ENCODE results near the gene CCDC142.
"Not testable (repeated sequence)": the region's sequence is repeated elsewhere in the genome, so short reads cannot be mapped to it uniquely, and the experiment has no call there.

Gene CCDC142

GRCh38 chr2:74472086-74472944 is 10.5 kb downstream of the CCDC142 start, which contains the start of gene MRPL53:
MRPL53 (minus strand) TSS chr2:74472680; CDS start chr2:74472660, 20 bp downstream.
- H3K4me1 ChIP-seq: peaks cover 0 to 25% (median 13%) of the 10 kb centered on the region in 4 donors
- H3K36me3 ChIP-seq: peaks cover 13 to 32% (median 15%) of the 10 kb centered on the region in 3 donors
- DNase-seq: peak; percentile 94 to 95
- TF ChIP-seq CTCF (IDR thresholded peaks at IDR 0.05): peak in 1 of 2 experiments; percentile 2
- peak within 1 kb of the TSS; percentile 61 to 69 for H3K4me3 ChIP-seq
- H3K9me3 ChIP-seq: no peaks in the 10 kb centered on the region
- no peaks in the 10 kb centered on the region for H3K27me3 ChIP-seq
- intact Hi-C loops (cut with DNase I; ENCODE audit: low total_unique reads): no loop called here
- peak within 1 kb of the TSS; percentile 78 to 85 for H3K27ac ChIP-seq

- TF ChIP-seq CTCF (IDR thresholded peaks at IDR 0.05): no peak
- DNase-seq: no peak
- intact Hi-C loops (cut with DNase I; ENCODE audit: low total_unique reads): no loop called here
Measured at GRCh38 chr2:74471332-74472065, 11.3 kb downstream of the CCDC142 start.

GRCh38 chr2:74470742-74471141 is 12.1 kb downstream of the CCDC142 start:
- Histone ChIP-seq H3K4me1 (peaks cover 0 to 32% (median 20%) of the 10 kb centered on the region in 4 donors), H3K36me3 (peaks cover 13 to 22% (median 15%) of the 10 kb centered on the region in 3 donors)
- H3K9me3 ChIP-seq; intact Hi-C loops (cut with DNase I; ENCODE audit: low total_unique reads); H3K27ac ChIP-seq; DNase-seq; H3K27me3 ChIP-seq; H3K4me3 ChIP-seq: not testable (repeated sequence)

More at GRCh38 chr2:74471332-74472065, 11.3 kb downstream of the CCDC142 start:
- peaks cover 13 to 29% (median 15%) of the 10 kb centered on the region in 3 donors for H3K36me3 ChIP-seq
- no peaks in the 10 kb centered on the region for H3K27me3 ChIP-seq
- H3K27ac ChIP-seq: peak overlapping the region; percentile 78 to 85
- H3K9me3 ChIP-seq: no peaks in the 10 kb centered on the region
- peak overlapping the region; percentile 61 to 69 for H3K4me3 ChIP-seq
- peaks cover 0 to 25% (median 13%) of the 10 kb centered on the region in 4 donors for H3K4me1 ChIP-seq

GRCh38 chr2:74464406-74464805 is 18.4 kb downstream of the CCDC142 start:
- DNase-seq: no peak
- H3K36me3 ChIP-seq: peaks cover 0 to 27% (median 10%) of the 10 kb centered on the region in 3 donors
- peak overlapping the region; percentile 81 to 88 for H3K27ac ChIP-seq
- no peaks in the 10 kb centered on the region for H3K9me3 ChIP-seq
- H3K4me1 ChIP-seq: peaks cover 0 to 23% (median 18%) of the 10 kb centered on the region in 4 donors
- intact Hi-C loops (cut with DNase I; ENCODE audit: low total_unique reads): no loop called here
- TF ChIP-seq CTCF (IDR thresholded peaks at IDR 0.05): no peak
- H3K27me3 ChIP-seq: no peaks in the 10 kb centered on the region
- peak overlapping the region; percentile 63 to 79 for H3K4me3 ChIP-seq

GRCh38 chr2:74462786-74463105 is 20.1 kb downstream of the CCDC142 start:
- Histone ChIP-seq H3K27me3 (no peaks in the 10 kb centered on the region), H3K4me1 (peaks cover 0 to 32% (median 27%) of the 10 kb centered on the region in 4 donors), H3K27ac (no peak overlapping the region), H3K4me3 (no peak overlapping the region), H3K9me3 (no peaks in the 10 kb centered on the region), H3K36me3 (peaks cover 0 to 27% (median 10%) of the 10 kb centered on the region in 3 donors)
- no peak for TF ChIP-seq CTCF (IDR thresholded peaks at IDR 0.05)
- DNase-seq: no peak
- intact Hi-C loops (cut with DNase I; ENCODE audit: low total_unique reads): no loop called here

All from tibial artery (tissue), 4 donors.